Measurements from ENCODE around the gene PRKAR2B. TPM values are rescaled to one million over a fixed set of nuclear protein-coding genes. Genes with fewer than 3 reads are reported as not detected.

Gene PRKAR2B
- total RNA-seq, 4 donors from 2014 or later, result 97.3 to 411 (median 236) TPM

DNA sequence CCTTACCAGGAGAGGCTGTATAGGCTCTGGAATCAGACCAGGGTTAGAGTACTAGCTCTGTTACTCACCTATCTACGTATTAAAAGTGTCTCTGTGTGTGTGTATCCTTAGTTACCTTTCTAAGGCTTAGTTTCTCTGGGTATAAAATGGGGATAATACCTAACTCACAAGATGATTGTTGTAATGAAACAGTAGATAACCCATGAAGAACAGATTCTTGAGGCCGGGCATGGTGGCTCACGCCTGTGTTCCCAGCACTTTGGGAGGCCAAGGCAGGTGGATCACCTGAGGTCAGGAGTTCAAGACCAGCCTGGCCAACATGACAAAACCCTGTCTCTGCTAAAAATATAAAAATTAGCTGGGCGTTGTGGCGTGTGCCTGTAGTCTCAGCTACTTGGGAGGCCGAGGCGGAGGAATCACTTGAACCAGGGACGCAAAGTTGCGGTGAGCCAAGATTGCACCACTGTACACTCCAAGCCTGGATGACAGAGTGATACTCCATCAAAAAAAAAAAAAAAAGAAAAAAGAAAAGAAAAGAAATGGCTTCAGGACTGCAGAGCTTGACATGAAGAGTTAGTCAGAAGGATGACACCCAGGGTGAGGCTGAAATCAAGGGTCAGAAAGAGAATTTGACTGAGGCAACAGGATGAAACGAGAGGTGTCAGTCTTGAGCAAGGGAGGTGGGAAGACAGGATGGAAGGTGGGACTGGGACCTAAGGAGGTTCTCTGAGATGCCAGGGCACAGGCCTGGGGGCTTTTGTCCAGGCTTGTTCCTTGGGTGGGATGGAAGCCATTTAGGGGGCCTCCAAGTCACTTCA is 33.4 kb downstream of the PRKAR2B start:
- TF ChIP-seq, protein P1, sequence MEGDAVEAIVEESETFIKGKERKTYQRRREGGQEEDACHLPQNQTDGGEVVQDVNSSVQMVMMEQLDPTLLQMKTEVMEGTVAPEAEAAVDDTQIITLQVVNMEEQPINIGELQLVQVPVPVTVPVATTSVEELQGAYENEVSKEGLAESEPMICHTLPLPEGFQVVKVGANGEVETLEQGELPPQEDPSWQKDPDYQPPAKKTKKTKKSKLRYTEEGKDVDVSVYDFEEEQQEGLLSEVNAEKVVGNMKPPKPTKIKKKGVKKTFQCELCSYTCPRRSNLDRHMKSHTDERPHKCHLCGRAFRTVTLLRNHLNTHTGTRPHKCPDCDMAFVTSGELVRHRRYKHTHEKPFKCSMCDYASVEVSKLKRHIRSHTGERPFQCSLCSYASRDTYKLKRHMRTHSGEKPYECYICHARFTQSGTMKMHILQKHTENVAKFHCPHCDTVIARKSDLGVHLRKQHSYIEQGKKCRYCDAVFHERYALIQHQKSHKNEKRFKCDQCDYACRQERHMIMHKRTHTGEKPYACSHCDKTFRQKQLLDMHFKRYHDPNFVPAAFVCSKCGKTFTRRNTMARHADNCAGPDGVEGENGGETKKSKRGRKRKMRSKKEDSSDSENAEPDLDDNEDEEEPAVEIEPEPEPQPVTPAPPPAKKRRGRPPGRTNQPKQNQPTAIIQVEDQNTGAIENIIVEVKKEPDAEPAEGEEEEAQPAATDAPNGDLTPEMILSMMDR (IDR thresholded peaks at IDR 0.05), result no peak
- no peak for ATAC-seq (ENCODE audit: low FRiP score)
- no peak for DNase-seq (ENCODE audit: low spot score)

DNA sequence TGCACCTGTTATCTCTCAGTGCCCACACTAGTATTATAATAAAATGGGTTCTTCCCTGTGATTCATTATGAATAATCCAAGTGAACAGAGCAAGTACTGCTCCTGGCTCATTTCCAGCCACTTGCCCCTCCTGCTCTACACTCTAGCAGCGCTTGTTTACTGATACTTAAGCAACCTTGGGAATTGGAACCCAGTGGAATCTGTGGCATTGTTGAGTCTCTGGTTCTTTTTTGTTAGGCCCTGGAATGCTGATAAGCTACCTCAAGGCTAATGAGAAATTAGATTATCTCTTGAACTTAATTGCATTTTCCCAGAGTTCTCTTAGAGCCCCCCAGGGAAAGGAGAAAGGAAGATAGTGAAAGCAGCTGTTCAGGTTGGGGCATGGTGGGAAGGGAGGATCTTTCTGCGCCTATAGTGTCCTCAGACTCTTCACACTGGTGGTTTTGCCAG is 34.0 kb downstream of the PRKAR2B start:
- TF ChIP-seq, protein P1 (IDR thresholded peaks at IDR 0.05), result no peak
- ATAC-seq (ENCODE audit: low FRiP score), result no peak
- no peak for DNase-seq (ENCODE audit: low spot score)

DNA sequence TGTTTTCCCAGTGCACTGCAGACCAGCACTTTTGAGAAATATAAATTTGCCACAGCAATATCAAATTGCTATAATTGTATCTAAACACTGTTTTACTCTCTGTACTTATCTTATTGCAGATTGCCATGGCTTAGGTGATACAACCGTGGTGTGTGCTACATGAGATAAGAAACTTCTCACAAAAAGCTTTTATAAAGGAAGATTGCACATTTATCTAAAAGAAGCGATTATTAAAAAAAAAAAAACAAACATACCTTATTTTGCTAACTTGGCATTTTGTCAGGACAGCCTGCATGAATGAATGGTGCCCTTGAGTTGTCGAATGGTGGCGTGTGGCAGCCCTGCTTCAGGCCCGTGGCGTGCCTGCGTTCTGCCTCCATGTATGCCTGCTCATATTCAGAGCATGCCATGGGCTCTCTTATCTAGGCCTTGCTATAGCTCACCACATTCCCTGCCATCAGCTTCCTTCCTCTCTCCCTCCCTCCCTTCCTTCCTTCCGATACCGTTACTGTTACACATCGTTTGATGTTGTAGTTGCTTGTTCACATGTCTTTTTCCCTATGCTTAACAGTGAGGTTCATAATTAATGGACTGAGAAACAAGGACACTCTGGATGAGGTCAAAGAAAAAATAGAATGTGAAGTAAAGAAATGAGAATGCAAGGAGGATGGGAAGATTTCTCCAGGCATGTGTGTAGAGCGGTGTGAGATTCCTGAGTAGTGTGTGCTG is 34.9 kb downstream of the PRKAR2B start:
- TF ChIP-seq, protein P1 (IDR thresholded peaks at IDR 0.05), result no peak
- no peak for ATAC-seq (ENCODE audit: low FRiP score)
- no peak for DNase-seq (ENCODE audit: low spot score)

DNA sequence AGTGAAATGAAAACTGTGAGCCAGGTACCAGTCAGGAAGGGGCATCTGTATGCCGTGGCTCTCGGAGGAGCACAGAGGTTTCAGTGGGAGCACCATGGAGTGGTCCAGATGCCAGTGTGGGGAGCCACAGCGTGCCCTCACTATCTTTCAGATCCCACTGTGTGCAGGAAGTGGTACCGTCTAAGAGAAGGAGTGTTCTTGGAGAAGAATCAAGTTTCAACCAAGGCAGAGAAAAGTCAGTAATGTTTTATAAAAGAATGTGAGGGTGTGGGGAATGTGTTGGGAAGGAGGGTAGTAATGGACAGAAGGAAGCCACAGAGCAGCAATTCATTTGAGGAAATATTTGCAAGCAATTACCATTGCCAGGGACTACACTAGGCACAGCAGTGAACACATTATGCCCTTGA is 35.6 kb downstream of the PRKAR2B start:
- TF ChIP-seq, protein P1 (IDR thresholded peaks at IDR 0.05), result no peak
- ATAC-seq (ENCODE audit: low FRiP score) (no peak), DNase-seq (ENCODE audit: low spot score) (no peak)

DNA sequence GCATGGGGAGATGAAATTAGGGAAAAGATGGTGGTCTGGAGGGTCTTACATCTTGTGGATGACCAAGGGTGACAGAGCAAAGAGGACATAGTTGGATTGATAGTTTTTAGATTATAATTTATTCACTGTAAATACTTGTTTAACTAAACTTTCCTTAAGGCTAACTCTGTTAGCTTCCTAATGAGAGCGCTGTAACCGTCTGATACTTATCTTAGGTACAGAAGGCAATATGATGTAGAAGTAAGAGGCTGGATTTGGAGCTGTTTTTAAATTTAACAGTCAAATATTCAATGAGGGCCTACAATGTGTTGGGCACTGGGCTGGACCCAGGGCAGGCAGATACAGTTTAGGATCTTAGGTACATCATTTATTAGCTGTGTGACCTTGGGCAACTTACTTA is 36.0 kb downstream of the PRKAR2B start:
- ATAC-seq (ENCODE audit: low FRiP score) (no peak), DNase-seq (ENCODE audit: low spot score) (no peak)
- TF ChIP-seq, protein P1 (IDR thresholded peaks at IDR 0.05), result no peak

DNA sequence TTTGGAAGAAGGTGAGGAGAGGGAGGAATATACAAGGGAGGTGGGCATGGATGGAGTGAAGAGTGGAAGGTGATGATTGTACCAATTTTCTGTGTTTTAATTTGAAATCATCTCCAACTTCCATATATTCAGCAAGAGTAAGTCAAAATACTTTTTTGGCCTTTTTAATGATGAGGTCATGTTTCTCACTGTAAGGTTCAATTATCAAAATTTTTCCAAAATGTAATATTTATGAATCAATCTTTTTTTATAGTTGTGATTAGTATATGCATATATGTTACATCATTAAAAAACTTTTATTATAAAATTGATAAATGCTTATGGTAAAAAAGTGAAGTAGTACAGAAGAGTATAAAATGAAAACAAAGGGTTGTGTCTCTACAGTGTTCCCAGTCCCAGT is 40.7 kb downstream of the PRKAR2B start:
- TF ChIP-seq, protein P1 (IDR thresholded peaks at IDR 0.05), result no peak
- DNase-seq (ENCODE audit: low spot score) (no peak), ATAC-seq (ENCODE audit: low FRiP score) (no peak)

Measured in omental fat pad (tissue), 4 donors.